ENCODE measurements around the gene LRCH4.

Gene LRCH4

GRCh38 chr7:100626055-100626454, 40.1 kb upstream of the LRCH4 start:
- peak overlapping the region; percentile 94 for H3K4me2 ChIP-seq (ENCODE audit: low read depth, low read length, poor library complexity, severe bottlenecking)
- no peaks in the 10 kb centered on the region for H4K20me1 ChIP-seq (ENCODE audit: insufficient read depth, low read length, poor library complexity, severe bottlenecking)
- no peaks in the 10 kb centered on the region for H3K27me3 ChIP-seq (ENCODE audit: insufficient read depth, low read length, poor library complexity, severe bottlenecking)
- peak overlapping the region; percentile 80 for H3K4me3 ChIP-seq (ENCODE audit: low read length, poor library complexity, severe bottlenecking)
- no peak for TF ChIP-seq CTCF (conservative IDR thresholded peaks at IDR 0.05; ENCODE audit: low read length)
- no peak for TF ChIP-seq EZH2phosphoT487 (IDR thresholded peaks at IDR 0.05; ENCODE audit: borderline replicate concordance)
- peaks cover 16% of the 10 kb centered on the region for H3K4me1 ChIP-seq (ENCODE audit: insufficient read depth, low read length, poor library complexity, severe bottlenecking)
- no peak overlapping the region for H3K9ac ChIP-seq (ENCODE audit: low read depth, low read length, poor library complexity, severe bottlenecking)
- no peaks in the 10 kb centered on the region for H3K9me3 ChIP-seq (ENCODE audit: insufficient read depth, low read depth, low read length)
- H2AFZ ChIP-seq (ENCODE audit: low read length) = peak overlapping the region; percentile 68; the same call in 1 of the 2 replicates
- H3F3A ChIP-seq (ENCODE audit: low read depth) = no peaks in the 10 kb centered on the region; the same call in 1 of the 2 replicates
- peaks cover 8% of the 10 kb centered on the region; the same call in 1 of the 2 replicates for H3K79me2 ChIP-seq (ENCODE audit: insufficient read depth, low read length)
- H3K9me2 ChIP-seq (replicated peaks; ENCODE audit: low read depth, low read length) = no peaks in the 10 kb centered on the region
- no peaks in the 10 kb centered on the region for H3K36me3 ChIP-seq (ENCODE audit: insufficient read depth, low read length)

GRCh38 chr7:100623951-100624824, 38.3 kb upstream of the LRCH4 start:
- no peaks in the 10 kb centered on the region for H3K36me3 ChIP-seq (ENCODE audit: insufficient read depth, low read length)
- TF ChIP-seq CTCF (conservative IDR thresholded peaks at IDR 0.05; ENCODE audit: low read length) = no peak
- no peak for TF ChIP-seq EZH2phosphoT487 (IDR thresholded peaks at IDR 0.05; ENCODE audit: borderline replicate concordance)
- no peaks in the 10 kb centered on the region for H3K9me2 ChIP-seq (replicated peaks; ENCODE audit: low read depth, low read length)
- no peaks in the 10 kb centered on the region for H3K27me3 ChIP-seq (ENCODE audit: insufficient read depth, low read length, poor library complexity, severe bottlenecking)
- H3F3A ChIP-seq (ENCODE audit: low read depth) = no peaks in the 10 kb centered on the region
- no peak overlapping the region for H2AFZ ChIP-seq (ENCODE audit: low read length)
- H3K4me1 ChIP-seq (ENCODE audit: insufficient read depth, low read length, poor library complexity, severe bottlenecking) = peaks cover 13% of the 10 kb centered on the region
- H3K9me3 ChIP-seq (ENCODE audit: insufficient read depth, low read depth, low read length) = no peaks in the 10 kb centered on the region
- H4K20me1 ChIP-seq (ENCODE audit: insufficient read depth, low read length, poor library complexity, severe bottlenecking) = no peaks in the 10 kb centered on the region
- H3K4me2 ChIP-seq (ENCODE audit: low read depth, low read length, poor library complexity, severe bottlenecking) = no peak overlapping the region
- peaks cover 8% of the 10 kb centered on the region; the same call in 1 of the 2 replicates for H3K79me2 ChIP-seq (ENCODE audit: insufficient read depth, low read length)
- H3K9ac ChIP-seq (ENCODE audit: low read depth, low read length, poor library complexity, severe bottlenecking) = no peak overlapping the region
- no peak overlapping the region for H3K4me3 ChIP-seq (ENCODE audit: low read length, poor library complexity, severe bottlenecking)

- H3F3A ChIP-seq (ENCODE audit: low read depth) = no peaks in the 10 kb centered on the region
- H4K20me1 ChIP-seq (ENCODE audit: insufficient read depth, low read length, poor library complexity, severe bottlenecking) = no peaks in the 10 kb centered on the region
- no peaks in the 10 kb centered on the region for H3K9me3 ChIP-seq (ENCODE audit: insufficient read depth, low read depth, low read length)
- no peaks in the 10 kb centered on the region for H3K9me2 ChIP-seq (replicated peaks; ENCODE audit: low read depth, low read length)
- H2AFZ ChIP-seq (ENCODE audit: low read length) = no peak overlapping the region
- no peak overlapping the region for H3K4me2 ChIP-seq (ENCODE audit: low read depth, low read length, poor library complexity, severe bottlenecking)
- no peaks in the 10 kb centered on the region for H3K27me3 ChIP-seq (ENCODE audit: insufficient read depth, low read length, poor library complexity, severe bottlenecking)
- H3K79me2 ChIP-seq (ENCODE audit: insufficient read depth, low read length) = no peaks in the 10 kb centered on the region
- H3K36me3 ChIP-seq (ENCODE audit: insufficient read depth, low read length) = no peaks in the 10 kb centered on the region
- H3K4me3 ChIP-seq (ENCODE audit: low read length, poor library complexity, severe bottlenecking) = no peak overlapping the region
- TF ChIP-seq EZH2phosphoT487 (IDR thresholded peaks at IDR 0.05; ENCODE audit: borderline replicate concordance) = no peak
- TF ChIP-seq CTCF (conservative IDR thresholded peaks at IDR 0.05; ENCODE audit: low read length) = no peak
- H3K4me1 ChIP-seq (ENCODE audit: insufficient read depth, low read length, poor library complexity, severe bottlenecking) = no peaks in the 10 kb centered on the region
- H3K9ac ChIP-seq (ENCODE audit: low read depth, low read length, poor library complexity, severe bottlenecking) = no peak overlapping the region
These were observed 35.6 kb upstream of the LRCH4 start for GRCh38 chr7:100621554-100621953.

Data from Loucy (cell line).